WTC11 (cell line): ENCODE measurements around the gene PDE8A.

Source experiments
- CDX4 ChIP-seq: fragments of 250-450 bp; sonication (Bioruptor Pico); IDR thresholded peaks from 2 replicates; pipeline ENCODE4 v1.9.0; 2021; ENCODE audit warnings: moderate library complexity, mild to moderate bottlenecking, inconsistent platforms, borderline replicate concordance
- CTCF ChIP-seq: fragments of 200-600 bp; IDR thresholded peaks from 2 replicates; pipeline ENCODE4 v1.8.0; 2022; ENCODE audit warnings: antibody characterized with exemption
- FOXK1 ChIP-seq: sonication (generic); formaldehyde crosslinking; IDR thresholded peaks from 2 replicates; pipeline ENCODE4 v1.8.0; 2022; ENCODE audit warnings: mild to moderate bottlenecking, moderate library complexity, missing genetic modification reagents
- GABPB1 ChIP-seq: sonication (generic); formaldehyde crosslinking; IDR thresholded peaks from 2 replicates; pipeline ENCODE4 v1.8.1; 2023; ENCODE audit warnings: mild to moderate bottlenecking, missing genetic modification reagents
- IRF1 ChIP-seq: sonication (generic); formaldehyde crosslinking; IDR thresholded peaks from 2 replicates; pipeline ENCODE4 v1.8.0; 2023; ENCODE audit warnings: missing genetic modification reagents
- JUN ChIP-seq: sonication (generic); formaldehyde crosslinking; IDR thresholded peaks from 2 replicates; pipeline ENCODE4 v1.8.0; 2023; ENCODE audit warnings: mild to moderate bottlenecking, missing genetic modification reagents
- PRRX2 ChIP-seq: fragments of 250-450 bp; sonication (Bioruptor Pico); IDR thresholded peaks from 2 replicates; pipeline ENCODE4 v1.8.0; 2021; ENCODE audit warnings: mild to moderate bottlenecking
- SP1 ChIP-seq: sonication (generic); formaldehyde crosslinking; conservative IDR thresholded peaks from 2 replicates; pipeline ENCODE4 v1.8.1; 2022; ENCODE audit warnings: missing genetic modification reagents
- USF2 ChIP-seq: sonication (generic); formaldehyde crosslinking; IDR thresholded peaks from 2 replicates; pipeline ENCODE4 v1.8.1; 2023; ENCODE audit warnings: mild to moderate bottlenecking, missing genetic modification reagents, moderate library complexity
- ZNF232 ChIP-seq: sonication (generic); formaldehyde crosslinking; IDR thresholded peaks from 2 replicates; pipeline ENCODE4 v1.8.0; 2022; ENCODE audit warnings: mild to moderate bottlenecking, missing genetic modification reagents
- ZSCAN18 ChIP-seq: fragments of 250-450 bp; sonication (Bioruptor Pico); IDR thresholded peaks from 2 replicates; pipeline ENCODE4 v2.1.2; 2022; ENCODE audit warnings: mild to moderate bottlenecking, moderate library complexity

GRCh38 chr15:85011160-85011571, 29.5 kb downstream of the PDE8A start:
- no peak for TF ChIP-seq SP1
- TF ChIP-seq CTCF, result no peak
- no peak for TF ChIP-seq ZSCAN18 (CRISPR knock-in tag)
- TF ChIP-seq GABPB1 (CRISPR knock-in tag), result no peak
- TF ChIP-seq FOXK1 (CRISPR knock-in tag), result no peak
- no peak for TF ChIP-seq JUN (CRISPR knock-in tag)
- TF ChIP-seq PRRX2 (CRISPR knock-in tag), result no peak
- TF ChIP-seq CDX4 (CRISPR knock-in tag), result no peak
- TF ChIP-seq IRF1 (CRISPR knock-in tag), result no peak
- TF ChIP-seq ZNF232 (CRISPR knock-in tag), result no peak
- TF ChIP-seq USF2 (CRISPR knock-in tag), result no peak
